HG03196 (cell line): Measurements from ENCODE around the gene FAM13A.
"Not testable (repeated sequence)": the region's sequence is repeated elsewhere in the genome, so short reads cannot be mapped to it uniquely, and the experiment has no call there.

Experiments
- ATAC-seq: cut with Tn5 transposase; IDR thresholded peaks from one replicate; pipeline ENCODE4 v1.9.1; 2021; ENCODE audit not compliant: unreplicated experiment

The FAM13A gene

DNA sequence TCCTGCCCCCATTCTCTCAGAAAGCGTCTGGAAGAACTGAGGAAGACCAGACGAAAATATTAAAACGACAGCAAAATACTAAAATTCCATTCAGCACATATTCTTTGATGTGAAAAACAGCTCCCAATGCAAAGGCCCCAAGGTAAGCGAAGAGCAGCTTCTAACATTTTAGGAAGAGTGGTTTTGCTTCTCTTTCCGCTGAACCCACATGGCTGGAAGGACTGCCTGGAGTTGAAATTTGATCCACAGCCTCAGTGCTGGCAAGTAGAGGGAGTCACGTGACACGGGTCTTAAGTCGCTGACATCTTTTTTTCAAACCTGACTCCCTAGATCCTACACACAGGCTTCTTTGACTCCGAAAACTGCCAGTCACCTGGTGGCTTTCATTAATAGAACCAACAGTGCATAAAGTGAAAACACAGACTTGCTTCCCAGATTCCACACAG is at the start of gene FAM13A:
TSS of gene FAM13A (minus strand) at position 233 of the 446 bp plus-strand sequence. CDS start at position 12, 221 bp downstream.
- peak; percentile 69 for ATAC-seq

GRCh38 chr4:89105726-89106125 is 48.7 kb upstream of the FAM13A start:
- ATAC-seq = no peak

DNA sequence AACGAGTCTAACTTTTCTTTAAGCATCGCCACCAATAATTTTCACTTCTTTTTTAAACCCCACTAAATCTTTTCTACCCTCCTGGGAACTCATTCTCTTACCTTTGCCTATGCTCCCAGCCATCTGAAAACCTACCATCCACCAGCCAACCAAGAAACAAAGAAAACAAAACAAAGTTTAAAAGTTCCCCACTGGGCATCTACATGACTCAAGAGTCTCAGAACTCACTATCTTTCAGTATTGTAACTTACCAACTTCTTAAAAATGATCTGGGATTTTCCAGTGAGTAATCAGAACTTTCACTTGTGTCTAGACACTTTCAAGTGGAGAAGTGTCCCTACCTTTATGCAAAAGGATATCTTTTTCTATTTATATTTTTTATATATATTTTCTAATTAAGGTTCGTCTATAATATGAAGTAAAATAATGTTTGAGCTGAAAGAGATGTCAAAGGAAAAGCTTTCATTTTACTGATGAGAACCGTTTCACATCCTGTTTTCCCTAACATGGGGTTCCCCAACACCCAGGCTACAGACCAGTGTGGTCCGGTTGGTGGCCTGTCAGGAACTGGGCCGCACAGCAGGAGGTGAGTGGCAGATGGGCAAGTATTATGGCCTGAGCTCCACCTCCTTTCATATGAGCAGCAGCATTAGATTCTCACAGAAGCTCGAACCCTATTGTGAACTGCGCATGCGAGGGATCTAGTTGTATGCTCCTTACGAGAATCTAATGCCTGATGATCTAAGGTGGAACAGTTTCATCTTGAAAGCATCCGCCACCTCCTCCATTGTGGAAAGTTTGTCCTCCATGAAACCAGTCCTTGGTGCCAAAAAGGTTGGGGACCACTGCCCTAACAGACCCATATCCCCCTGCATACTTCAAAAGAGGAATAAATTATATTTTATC is 44.5 kb upstream of the FAM13A start:
- peak; percentile 94 for ATAC-seq

- ATAC-seq = no peak
These were observed 43.9 kb upstream of the FAM13A start for GRCh38 chr4:89100853-89101252.

- no peak for ATAC-seq
These were observed 42.5 kb upstream of the FAM13A start for GRCh38 chr4:89099471-89099870.

- no peak for ATAC-seq
These were observed 42.0 kb upstream of the FAM13A start for GRCh38 chr4:89099034-89099433.

GRCh38 chr4:89078300-89078699 is 21.3 kb upstream of the FAM13A start:
- ATAC-seq = no peak

- no peak for ATAC-seq
These were observed 20.8 kb upstream of the FAM13A start for GRCh38 chr4:89077761-89078160.

DNA sequence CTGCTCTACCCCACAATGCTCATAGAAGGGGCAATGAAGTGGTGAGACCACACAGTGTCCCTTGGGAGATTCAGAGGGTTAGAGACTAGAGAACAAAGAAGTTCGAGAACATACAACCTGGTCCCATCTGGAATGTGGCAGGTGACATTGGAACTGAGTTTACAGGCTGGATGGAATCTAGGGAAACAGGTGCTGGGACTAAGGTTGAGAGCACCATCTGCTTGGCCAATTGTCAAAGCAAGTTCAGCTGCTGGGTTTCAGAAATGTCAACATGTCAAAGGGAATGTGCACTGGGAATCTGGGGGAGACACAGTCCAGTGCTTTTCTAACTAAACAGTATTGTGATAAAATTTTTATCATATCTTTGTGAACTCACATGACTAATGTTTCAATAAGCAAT is 15.9 kb upstream of the FAM13A start:
- ATAC-seq = no peak

- no peak for ATAC-seq
These were observed 14.3 kb upstream of the FAM13A start for GRCh38 chr4:89071311-89071710.

- peak; percentile 49 for ATAC-seq
These were observed 13.1 kb upstream of the FAM13A start for GRCh38 chr4:89070041-89070440.

GRCh38 chr4:89069481-89069880 is 12.5 kb upstream of the FAM13A start:
- peak; percentile 79 for ATAC-seq

GRCh38 chr4:89067417-89067816 is 10.4 kb upstream of the FAM13A start:
- no peak for ATAC-seq

- ATAC-seq = no peak
These were observed 7.9 kb upstream of the FAM13A start for GRCh38 chr4:89064848-89065247.

DNA sequence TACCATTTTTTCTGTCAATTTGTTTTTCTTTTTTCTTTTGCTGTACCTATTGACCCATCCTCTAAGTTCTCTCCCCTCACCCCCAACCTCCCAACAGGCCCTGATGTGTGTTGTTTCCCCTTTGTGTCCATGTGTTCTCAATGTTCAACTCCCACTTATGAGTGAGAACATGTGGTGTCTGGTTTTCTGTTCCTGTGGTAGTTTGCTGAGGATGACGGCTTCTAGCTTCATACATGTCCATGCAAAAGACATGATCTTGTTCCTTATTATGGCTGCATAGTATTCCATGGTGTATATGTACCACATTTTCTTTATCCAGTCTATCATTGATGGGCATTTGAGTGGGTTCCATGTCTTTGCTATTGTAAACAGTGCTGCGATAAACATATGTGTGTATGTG is 859 bp upstream of the FAM13A start:
- not testable (repeated sequence) for ATAC-seq

GRCh38 chr4:89056292-89056952 is 563 bp downstream of the FAM13A start:
- ATAC-seq = peak; percentile 24

GRCh38 chr4:89055157-89056080 is 1.6 kb downstream of the FAM13A start:
- no peak for ATAC-seq

GRCh38 chr4:89054627-89055026 is 2.4 kb downstream of the FAM13A start:
- ATAC-seq = no peak

DNA sequence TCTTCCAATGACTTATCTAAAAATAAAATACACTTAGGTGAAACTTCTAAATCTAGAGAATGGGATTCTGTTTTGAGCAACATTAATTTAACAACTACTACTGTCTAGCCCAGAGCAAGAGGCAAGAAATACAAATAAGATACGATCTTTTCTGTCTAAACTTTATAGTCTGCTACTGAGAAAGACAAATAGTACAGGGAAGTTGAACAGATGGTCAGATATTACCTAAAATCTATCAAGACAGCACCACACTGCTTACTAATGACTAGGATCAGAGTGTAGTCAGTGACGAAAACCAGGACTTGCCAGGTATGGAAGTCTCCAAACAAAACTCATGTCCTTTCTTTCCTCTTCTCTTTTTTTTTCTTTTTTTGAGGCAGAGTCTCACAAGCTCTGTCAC is 7.1 kb downstream of the FAM13A start:
- ATAC-seq = no peak

DNA sequence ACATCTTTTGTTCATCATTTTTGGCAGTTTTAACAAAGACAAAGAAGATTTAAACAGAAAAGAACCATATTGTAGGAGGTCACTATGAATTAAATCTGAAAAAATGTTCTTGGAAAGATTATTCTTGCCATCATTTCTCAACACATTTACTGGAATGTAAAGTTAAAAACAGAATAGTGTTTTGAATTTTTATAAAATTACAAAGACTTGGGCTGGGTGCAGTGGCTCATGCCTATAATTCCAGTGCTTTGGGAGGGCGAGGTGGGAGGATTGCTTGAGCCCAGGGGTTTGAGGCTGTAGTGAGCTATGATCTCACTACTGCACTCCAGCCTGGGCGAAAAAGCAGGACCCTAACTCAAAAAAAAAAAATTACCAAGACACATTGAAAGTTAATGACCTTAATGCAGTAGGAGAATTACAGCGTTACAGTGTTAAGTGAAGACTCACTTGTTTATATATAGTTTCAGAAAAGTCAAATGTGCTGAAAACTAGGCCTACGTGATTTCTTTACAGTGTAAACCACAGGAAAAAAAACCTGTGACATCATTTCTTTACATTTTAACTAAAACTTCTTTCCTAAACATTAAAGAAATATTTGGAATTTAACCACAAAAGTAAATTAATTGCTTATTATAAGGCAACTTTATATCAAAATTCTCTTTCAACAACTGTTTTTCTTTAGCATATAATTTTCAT is 7.9 kb downstream of the FAM13A start:
- ATAC-seq = no peak
